ENCODE results near the gene C12orf43.

The C12orf43 gene

GRCh38 chr12:121018860-121019617 lies 2.8 kb upstream of the C12orf43 start:
- DNase-seq (ENCODE audit: extremely low spot score): no peak
- ChIA-PET CTCF (interaction anchor here (2.5 kb wide), 1 partner anchor 14 kb away, joined by 7 read pairs; no protein-coding TSS in a partner anchor), POLR2A (no interaction called here)
- TF ChIP-seq, protein P1, sequence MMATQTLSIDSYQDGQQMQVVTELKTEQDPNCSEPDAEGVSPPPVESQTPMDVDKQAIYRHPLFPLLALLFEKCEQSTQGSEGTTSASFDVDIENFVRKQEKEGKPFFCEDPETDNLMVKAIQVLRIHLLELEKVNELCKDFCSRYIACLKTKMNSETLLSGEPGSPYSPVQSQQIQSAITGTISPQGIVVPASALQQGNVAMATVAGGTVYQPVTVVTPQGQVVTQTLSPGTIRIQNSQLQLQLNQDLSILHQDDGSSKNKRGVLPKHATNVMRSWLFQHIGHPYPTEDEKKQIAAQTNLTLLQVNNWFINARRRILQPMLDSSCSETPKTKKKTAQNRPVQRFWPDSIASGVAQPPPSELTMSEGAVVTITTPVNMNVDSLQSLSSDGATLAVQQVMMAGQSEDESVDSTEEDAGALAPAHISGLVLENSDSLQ (IDR thresholded peaks at IDR 0.05): no peak
- TF ChIP-seq SP1 (IDR thresholded peaks at IDR 0.05) (no peak), FOXA1 (IDR thresholded peaks at IDR 0.05) (no peak), LEF1 (IDR thresholded peaks at IDR 0.05; ENCODE audit: borderline replicate concordance) (no peak), SUZ12 (IDR thresholded peaks at IDR 0.05) (no peak), HDGF (IDR thresholded peaks at IDR 0.05; ENCODE audit: borderline replicate concordance) (no peak), ZNF384 (IDR thresholded peaks at IDR 0.05) (no peak), CTBP1 (IDR thresholded peaks at IDR 0.05; ENCODE audit: borderline replicate concordance) (no peak), ARNT (IDR thresholded peaks at IDR 0.05) (no peak), NFRKB (IDR thresholded peaks at IDR 0.05) (no peak), L3MBTL2 (conservative IDR thresholded peaks at IDR 0.05) (no peak), FOXM1 (IDR thresholded peaks at IDR 0.05; ENCODE audit: borderline replicate concordance) (no peak), TARDBP (IDR thresholded peaks at IDR 0.05) (no peak)

GRCh38 chr12:121017966-121018491 lies 1.7 kb upstream of the C12orf43 start:
- DNase-seq (ENCODE audit: extremely low spot score): no peak
- ChIA-PET POLR2A (no interaction called here), CTCF (interaction anchor here (2.5 kb wide), 1 partner anchor 13 kb away, joined by 7 read pairs; no protein-coding TSS in a partner anchor)
- TF ChIP-seq NFRKB (IDR thresholded peaks at IDR 0.05) (no peak), ZNF384 (IDR thresholded peaks at IDR 0.05) (no peak), LEF1 (IDR thresholded peaks at IDR 0.05; ENCODE audit: borderline replicate concordance) (no peak), ELF4 (IDR thresholded peaks at IDR 0.05) (no peak), TARDBP (IDR thresholded peaks at IDR 0.05) (no peak)
- TF ChIP-seq, protein P1 (IDR thresholded peaks at IDR 0.05): no peak

DNA sequence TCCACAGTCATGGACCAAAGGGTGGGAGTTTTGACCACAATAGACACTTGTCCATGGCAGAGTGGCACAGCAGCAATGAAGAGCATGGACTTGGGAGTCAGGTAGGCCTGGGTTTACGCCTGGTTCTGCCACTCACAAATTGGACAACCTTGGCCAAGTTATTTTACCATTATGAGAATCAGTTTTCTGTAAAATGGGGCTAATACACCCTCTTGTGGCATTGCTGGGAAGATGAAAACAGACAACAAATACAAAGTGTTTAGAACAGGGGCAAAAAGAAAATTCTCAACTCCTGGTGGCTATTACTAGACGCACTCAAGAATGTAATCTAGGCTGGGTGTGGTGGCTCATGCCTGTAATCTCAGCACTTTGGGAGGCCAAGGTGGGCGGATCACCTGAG lies 2.6 kb downstream of the C12orf43 start:
- no peak for DNase-seq (ENCODE audit: extremely low spot score)
- POLR2A ChIA-PET: no interaction called here
- TF ChIP-seq HDGF (IDR thresholded peaks at IDR 0.05; ENCODE audit: borderline replicate concordance): no peak
- TF ChIP-seq, protein P1 (IDR thresholded peaks at IDR 0.05): no peak
- no peak for TF ChIP-seq NFRKB (IDR thresholded peaks at IDR 0.05)
- TF ChIP-seq CTBP1 (IDR thresholded peaks at IDR 0.05; ENCODE audit: borderline replicate concordance): no peak
- TF ChIP-seq FOXA1 (IDR thresholded peaks at IDR 0.05): no peak
- TF ChIP-seq TARDBP (IDR thresholded peaks at IDR 0.05): no peak
- TF ChIP-seq ARNT (IDR thresholded peaks at IDR 0.05): no peak
- TF ChIP-seq BHLHE40 (IDR thresholded peaks at IDR 0.05; ENCODE audit: borderline replicate concordance): no peak
- TF ChIP-seq L3MBTL2 (conservative IDR thresholded peaks at IDR 0.05): no peak
- no peak for TF ChIP-seq SP1 (IDR thresholded peaks at IDR 0.05)
- no peak for TF ChIP-seq ZNF384 (IDR thresholded peaks at IDR 0.05)
- no peak for TF ChIP-seq LEF1 (IDR thresholded peaks at IDR 0.05; ENCODE audit: borderline replicate concordance)
- TF ChIP-seq FOXM1 (IDR thresholded peaks at IDR 0.05; ENCODE audit: borderline replicate concordance): no peak
- TF ChIP-seq FOXK2 (IDR thresholded peaks at IDR 0.05): no peak
- no peak for TF ChIP-seq SUZ12 (IDR thresholded peaks at IDR 0.05)
- TF ChIP-seq ELF4 (IDR thresholded peaks at IDR 0.05): no peak
- CTCF ChIA-PET: no interaction called here

- no peak for TF ChIP-seq FOXK2 (IDR thresholded peaks at IDR 0.05)
- TF ChIP-seq SP1 (IDR thresholded peaks at IDR 0.05): no peak
- no peak for TF ChIP-seq FOXA1 (IDR thresholded peaks at IDR 0.05)
- TF ChIP-seq NFRKB (IDR thresholded peaks at IDR 0.05): no peak
- TF ChIP-seq FOXM1 (IDR thresholded peaks at IDR 0.05; ENCODE audit: borderline replicate concordance): no peak
- no peak for TF ChIP-seq CTBP1 (IDR thresholded peaks at IDR 0.05; ENCODE audit: borderline replicate concordance)
- no peak for TF ChIP-seq TARDBP (IDR thresholded peaks at IDR 0.05)
- no peak for TF ChIP-seq ELF4 (IDR thresholded peaks at IDR 0.05)
- no peak for TF ChIP-seq BHLHE40 (IDR thresholded peaks at IDR 0.05; ENCODE audit: borderline replicate concordance)
- TF ChIP-seq HDGF (IDR thresholded peaks at IDR 0.05; ENCODE audit: borderline replicate concordance): no peak
- TF ChIP-seq SUZ12 (IDR thresholded peaks at IDR 0.05): no peak
- ChIA-PET CTCF (no interaction called here), POLR2A (no interaction called here)
- DNase-seq (ENCODE audit: extremely low spot score): no peak
Observed at GRCh38 chr12:121011820-121012219, 4.5 kb downstream of the C12orf43 start.

DNA sequence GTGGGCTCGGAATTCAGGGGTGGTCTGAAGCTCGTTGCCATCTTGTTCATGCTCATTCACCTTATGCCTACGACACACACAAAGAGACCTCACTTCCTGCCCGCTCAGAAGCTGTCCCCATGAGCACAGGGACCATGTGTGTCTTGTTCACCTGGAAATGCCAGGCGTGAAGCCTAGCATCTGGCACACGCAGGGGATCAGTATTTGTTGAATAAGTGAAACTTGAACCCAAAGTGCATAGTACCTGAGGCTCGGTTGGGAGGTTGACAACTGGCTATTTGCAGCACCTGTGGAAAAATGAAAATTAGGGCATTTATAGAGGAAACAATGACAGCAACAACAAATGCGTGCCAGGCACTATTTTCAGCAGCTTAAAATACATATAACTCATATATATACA lies 5.4 kb downstream of the C12orf43 start:
- no peak for DNase-seq (ENCODE audit: extremely low spot score)
- no peak for TF ChIP-seq ARNT (IDR thresholded peaks at IDR 0.05)
- TF ChIP-seq ZNF384 (IDR thresholded peaks at IDR 0.05): no peak
- TF ChIP-seq CTBP1 (IDR thresholded peaks at IDR 0.05; ENCODE audit: borderline replicate concordance): no peak
- no peak for TF ChIP-seq FOXM1 (IDR thresholded peaks at IDR 0.05; ENCODE audit: borderline replicate concordance)
- TF ChIP-seq, protein P1 (IDR thresholded peaks at IDR 0.05): no peak
- no peak for TF ChIP-seq BHLHE40 (IDR thresholded peaks at IDR 0.05; ENCODE audit: borderline replicate concordance)
- no peak for TF ChIP-seq LEF1 (IDR thresholded peaks at IDR 0.05; ENCODE audit: borderline replicate concordance)
- TF ChIP-seq ELF4 (IDR thresholded peaks at IDR 0.05): no peak
- TF ChIP-seq TARDBP (IDR thresholded peaks at IDR 0.05): no peak
- TF ChIP-seq SUZ12 (IDR thresholded peaks at IDR 0.05): no peak
- TF ChIP-seq FOXK2 (IDR thresholded peaks at IDR 0.05): no peak
- no peak for TF ChIP-seq HDGF (IDR thresholded peaks at IDR 0.05; ENCODE audit: borderline replicate concordance)
- TF ChIP-seq NFRKB (IDR thresholded peaks at IDR 0.05): no peak
- no peak for TF ChIP-seq L3MBTL2 (conservative IDR thresholded peaks at IDR 0.05)
- no peak for TF ChIP-seq SP1 (IDR thresholded peaks at IDR 0.05)
- no peak for TF ChIP-seq FOXA1 (IDR thresholded peaks at IDR 0.05)
- POLR2A ChIA-PET: interaction anchor here (1.2 kb wide), 1 partner anchor 431 kb away, joined by 3 read pairs; no protein-coding TSS in a partner anchor
- CTCF ChIA-PET: interaction anchor here (0.7 kb wide), 1 partner anchor 431 kb away, joined by 3 read pairs; no protein-coding TSS in a partner anchor

All from HEK293T (cell line).